Activated T-helper 2 cell treated with anti-CD3 and anti-CD28 coated beads, Interferon-gamma antibody, Interleukin-2, Interleukin-4, amounts not matched to agents 10 μg/mL and 5 μg/mL and 100 μg/mL, durations not matched to agents 14 hours and 24 hours and 36 hours (primary cell): ENCODE measurements around the gene TWIST2. TPM values are rescaled to one million over a fixed set of nuclear protein-coding genes. Genes with fewer than 3 reads are reported as not detected.

Experiments used
- DNase-seq: peaks from one replicate; pipeline ENCODE4 v3.0.0; 2021; ENCODE audit warnings: low spot score
- H3K27ac Mint-ChIP-seq: one replicate; pipeline ENCODE4 v1.8.0; 2021; ENCODE audit warnings: mixed read lengths
- H3K27me3 Mint-ChIP-seq: one replicate; pipeline ENCODE4 v1.8.0; 2021; ENCODE audit warnings: low read depth, mixed read lengths
- H3K36me3 Mint-ChIP-seq: one replicate; pipeline ENCODE4 v1.8.0; 2021; ENCODE audit warnings: low read depth, mixed read lengths
- H3K4me1 Mint-ChIP-seq: one replicate; pipeline ENCODE4 v1.8.0; 2021; ENCODE audit warnings: low read depth, mixed read lengths
- H3K4me3 Mint-ChIP-seq: one replicate; pipeline ENCODE4 v1.8.0; 2021; ENCODE audit warnings: low read depth, mild to moderate bottlenecking, moderate library complexity, mixed read lengths
- H3K9me3 Mint-ChIP-seq: one replicate; pipeline ENCODE4 v1.8.0; 2021; ENCODE audit warnings: mixed read lengths
- intact Hi-C: fragments of 100-400 bp; cut with micrococcal nuclease; formaldehyde crosslinking; loops from one replicate; pipeline ENCODE4 v1.15.1; 2023
- total RNA-seq: library from RNA; stranded (reverse); gene quantifications from 2 replicates; pipeline ENCODE4 v1.2.3, GENCODE V29; 2022

TWIST2 gene
- total RNA-seq, 1 donor from 2014 or later: not detected

- no peak overlapping the region for H3K4me3 Mint-ChIP-seq
- DNase-seq: no peak
- no peaks in the 10 kb centered on the region for H3K36me3 Mint-ChIP-seq
- peaks cover 2% of the 10 kb centered on the region for H3K27me3 Mint-ChIP-seq
- peaks cover 4% of the 10 kb centered on the region for H3K9me3 Mint-ChIP-seq
- H3K4me1 Mint-ChIP-seq: no peaks in the 10 kb centered on the region
- intact Hi-C loops: no loop called here
- H3K27ac Mint-ChIP-seq: no peak overlapping the region
These were observed 26.0 kb downstream of the TWIST2 start for GRCh38 chr2:238873841-238874240.

- Mint-ChIP-seq H3K27me3 (peaks cover 2% of the 10 kb centered on the region), H3K4me3 (no peak overlapping the region), H3K36me3 (no peaks in the 10 kb centered on the region), H3K4me1 (no peaks in the 10 kb centered on the region), H3K9me3 (peaks cover 4% of the 10 kb centered on the region), H3K27ac (no peak overlapping the region)
- DNase-seq: no peak
- intact Hi-C loops: no loop called here
These were observed 26.6 kb downstream of the TWIST2 start for GRCh38 chr2:238874330-238875050.

GRCh38 chr2:238875101-238875470 is 27.2 kb downstream of the TWIST2 start:
- intact Hi-C loops: no loop called here
- no peak overlapping the region for H3K27ac Mint-ChIP-seq
- H3K4me3 Mint-ChIP-seq: no peak overlapping the region

GRCh38 chr2:238875471-238876231 is 27.8 kb downstream of the TWIST2 start:
- intact Hi-C loops: no loop called here
- H3K4me3 Mint-ChIP-seq: no peak overlapping the region
- H3K27ac Mint-ChIP-seq: no peak overlapping the region
- DNase-seq: no peak
- H3K9me3 Mint-ChIP-seq: no peaks in the 10 kb centered on the region
- H3K27me3 Mint-ChIP-seq: peaks cover 2% of the 10 kb centered on the region
- no peaks in the 10 kb centered on the region for H3K4me1 Mint-ChIP-seq
- no peaks in the 10 kb centered on the region for H3K36me3 Mint-ChIP-seq

More at GRCh38 chr2:238875101-238875470, 27.2 kb downstream of the TWIST2 start:
- H3K9me3 Mint-ChIP-seq: no peaks in the 10 kb centered on the region
- no peaks in the 10 kb centered on the region for H3K36me3 Mint-ChIP-seq
- H3K27me3 Mint-ChIP-seq: peaks cover 2% of the 10 kb centered on the region
- H3K4me1 Mint-ChIP-seq: no peaks in the 10 kb centered on the region
- no peak for DNase-seq

GRCh38 chr2:238876232-238876630 is 28.3 kb downstream of the TWIST2 start:
- no peaks in the 10 kb centered on the region for H3K36me3 Mint-ChIP-seq
- no peak overlapping the region for H3K27ac Mint-ChIP-seq
- H3K4me1 Mint-ChIP-seq: no peaks in the 10 kb centered on the region
- no peak overlapping the region for H3K4me3 Mint-ChIP-seq
- H3K27me3 Mint-ChIP-seq: peaks cover 2% of the 10 kb centered on the region
- no peak for DNase-seq
- no peaks in the 10 kb centered on the region for H3K9me3 Mint-ChIP-seq
- intact Hi-C loops: no loop called here

GRCh38 chr2:238878051-238878735 is 30.3 kb downstream of the TWIST2 start:
- DNase-seq: no peak
- Mint-ChIP-seq H3K27ac (no peak overlapping the region), H3K4me3 (no peak overlapping the region), H3K9me3 (no peaks in the 10 kb centered on the region), H3K4me1 (no peaks in the 10 kb centered on the region), H3K36me3 (no peaks in the 10 kb centered on the region), H3K27me3 (no peaks in the 10 kb centered on the region)
- intact Hi-C loops: no loop called here

GRCh38 chr2:238879043-238879442 is 31.2 kb downstream of the TWIST2 start:
- no peaks in the 10 kb centered on the region for H3K36me3 Mint-ChIP-seq
- no peak overlapping the region for H3K27ac Mint-ChIP-seq
- DNase-seq: no peak
- H3K4me1 Mint-ChIP-seq: no peaks in the 10 kb centered on the region
- H3K4me3 Mint-ChIP-seq: no peak overlapping the region
- H3K9me3 Mint-ChIP-seq: no peaks in the 10 kb centered on the region
- no peaks in the 10 kb centered on the region for H3K27me3 Mint-ChIP-seq
- intact Hi-C loops: no loop called here

GRCh38 chr2:238879621-238880377 is 31.9 kb downstream of the TWIST2 start:
- intact Hi-C loops: no loop called here
- Mint-ChIP-seq H3K4me1 (no peaks in the 10 kb centered on the region), H3K9me3 (no peaks in the 10 kb centered on the region), H3K4me3 (no peak overlapping the region), H3K36me3 (no peaks in the 10 kb centered on the region), H3K27ac (no peak overlapping the region), H3K27me3 (no peaks in the 10 kb centered on the region)
- no peak for DNase-seq

- no peak for DNase-seq
- H3K9me3 Mint-ChIP-seq: no peaks in the 10 kb centered on the region
- H3K36me3 Mint-ChIP-seq: no peaks in the 10 kb centered on the region
- H3K4me1 Mint-ChIP-seq: no peaks in the 10 kb centered on the region
- H3K4me3 Mint-ChIP-seq: no peak overlapping the region
- no peaks in the 10 kb centered on the region for H3K27me3 Mint-ChIP-seq
- intact Hi-C loops: no loop called here
- no peak overlapping the region for H3K27ac Mint-ChIP-seq
These were observed 33.6 kb downstream of the TWIST2 start for GRCh38 chr2:238881353-238882081.

GRCh38 chr2:238882082-238882755 is 34.3 kb downstream of the TWIST2 start:
- DNase-seq: no peak
- Mint-ChIP-seq H3K36me3 (no peaks in the 10 kb centered on the region), H3K27ac (no peak overlapping the region), H3K4me3 (no peak overlapping the region), H3K4me1 (no peaks in the 10 kb centered on the region), H3K9me3 (no peaks in the 10 kb centered on the region), H3K27me3 (no peaks in the 10 kb centered on the region)
- intact Hi-C loops: no loop called here

- DNase-seq: no peak
- no peaks in the 10 kb centered on the region for H3K36me3 Mint-ChIP-seq
- H3K4me1 Mint-ChIP-seq: no peaks in the 10 kb centered on the region
- intact Hi-C loops: no loop called here
- no peaks in the 10 kb centered on the region for H3K9me3 Mint-ChIP-seq
- no peak overlapping the region for H3K27ac Mint-ChIP-seq
- H3K4me3 Mint-ChIP-seq: no peak overlapping the region
- no peaks in the 10 kb centered on the region for H3K27me3 Mint-ChIP-seq
These were observed 35.6 kb downstream of the TWIST2 start for GRCh38 chr2:238883421-238883901.
